GM23338 (cell line): Measurements from ENCODE around the gene DENND2C. TPM values are rescaled to one million over a fixed set of nuclear protein-coding genes. Genes with fewer than 3 reads are reported as not detected.

Experiments used
- ATAC-seq: fragments of 200-7000 bp; cut with Tn5 transposase; 3 replicates; pipeline ENCODE4 v1.9.1; 2020
- DNase-seq: peaks from one replicate; pipeline ENCODE4 v3.0.0-alpha.2; 2015; ENCODE audit warnings: low spot score
- H2AFZ ChIP-seq: fragments of 200-600 bp; sonication (generic); 2 replicates; pipeline ENCODE4 v1.8.0; 2016; ENCODE audit warnings: antibody characterized with exemption, mild to moderate bottlenecking, moderate library complexity
- H3F3A ChIP-seq: fragments of 200-600 bp; sonication (generic); replicated peaks from 2 replicates; pipeline ENCODE4 v1.8.0; 2017; ENCODE audit warnings: antibody characterized with exemption, mixed run types, low read depth
- H3K27ac ChIP-seq: fragments of 200-600 bp; sonication (generic); 2 replicates; pipeline ENCODE4 v1.6.1; 2016; ENCODE audit warnings: low read depth
- H3K27me3 ChIP-seq: fragments of 200-600 bp; sonication (generic); 2 replicates; pipeline ENCODE4 v1.8.0; 2016; ENCODE audit warnings: mild to moderate bottlenecking, mixed run types, moderate library complexity; ENCODE audit not compliant: insufficient read depth
- H3K36me3 ChIP-seq: fragments of 200-600 bp; sonication (generic); 2 replicates; pipeline ENCODE4 v1.8.0; 2016; ENCODE audit warnings: mild to moderate bottlenecking; ENCODE audit not compliant: insufficient read depth
- H3K4me1 ChIP-seq: fragments of 200-600 bp; sonication (generic); 2 replicates; pipeline ENCODE4 v1.8.0; 2016; ENCODE audit warnings: mild to moderate bottlenecking, moderate library complexity; ENCODE audit not compliant: insufficient read depth
- H3K4me2 ChIP-seq: fragments of 200-600 bp; sonication (generic); 2 replicates; pipeline ENCODE4 v1.7.1; 2017; ENCODE audit warnings: mixed run types
- H3K4me3 ChIP-seq: fragments of 200-600 bp; sonication (generic); 2 replicates; pipeline ENCODE4 v1.6.1; 2016; ENCODE audit warnings: mixed run types
- H3K79me2 ChIP-seq: fragments of 200-600 bp; sonication (generic); replicated peaks from 2 replicates; pipeline ENCODE4 v1.8.0; 2017; ENCODE audit warnings: mild to moderate bottlenecking; ENCODE audit not compliant: insufficient read depth
- H3K9me2 ChIP-seq: fragments of 200-600 bp; sonication (generic); 2 replicates; pipeline ENCODE4 v1.8.0; 2017; ENCODE audit not compliant: insufficient read depth
- H4K20me1 ChIP-seq: fragments of 200-600 bp; sonication (generic); replicated peaks from 2 replicates; pipeline ENCODE4 v1.8.0; 2017; ENCODE audit warnings: mild to moderate bottlenecking; ENCODE audit not compliant: insufficient read depth
- H3K27ac Mint-ChIP-seq: 2 replicates; pipeline ENCODE4 v1.8.0; 2020; ENCODE audit warnings: inconsistent platforms, mild to moderate bottlenecking, moderate library complexity, mixed read lengths
- H3K27me3 Mint-ChIP-seq: 3 replicates; pipeline ENCODE4 v1.8.0; 2022; ENCODE audit warnings: low read depth, mild to moderate bottlenecking, moderate library complexity, mixed read lengths, inconsistent platforms; ENCODE audit not compliant: insufficient read depth, poor library complexity
- H3K36me3 Mint-ChIP-seq: 3 replicates; pipeline ENCODE4 v1.8.0; 2021; ENCODE audit warnings: low read depth, mild to moderate bottlenecking, inconsistent platforms, moderate library complexity, mixed read lengths
- H3K4me1 Mint-ChIP-seq: 3 replicates; pipeline ENCODE4 v1.8.0; 2020; ENCODE audit warnings: mild to moderate bottlenecking, inconsistent platforms, mixed read lengths
- H3K4me3 Mint-ChIP-seq: 3 replicates; pipeline ENCODE4 v1.8.0; 2021; ENCODE audit warnings: moderate library complexity, mild to moderate bottlenecking, inconsistent platforms, mixed read lengths
- H3K9me3 Mint-ChIP-seq: 3 replicates; pipeline ENCODE4 v1.8.0; 2020; ENCODE audit warnings: moderate library complexity, mild to moderate bottlenecking, inconsistent platforms, mixed read lengths
- ETS1 ChIP-seq: IDR thresholded peaks from 2 replicates; pipeline ENCODE4 v1.6.1; 2016; ENCODE audit warnings: antibody characterized with exemption
- JUNB ChIP-seq: IDR thresholded peaks from one replicate; pipeline ENCODE4 v1.6.1; 2016; ENCODE audit warnings: antibody characterized with exemption; ENCODE audit not compliant: unreplicated experiment
- STAT1 ChIP-seq: IDR thresholded peaks from one replicate; pipeline ENCODE4 v1.6.1; 2016; ENCODE audit warnings: antibody characterized with exemption; ENCODE audit not compliant: unreplicated experiment
- ZNF331 ChIP-seq: fragments of 250-450 bp; sonication (Bioruptor Pico); IDR thresholded peaks from 2 replicates; pipeline ENCODE4 v1.5.0; 2020; ENCODE audit warnings: low read depth, mild to moderate bottlenecking, moderate library complexity
- ZNF462 ChIP-seq: fragments of 250-450 bp; sonication (Bioruptor Pico); IDR thresholded peaks from 2 replicates; pipeline ENCODE4 v1.5.0; 2020; ENCODE audit warnings: mild to moderate bottlenecking, moderate library complexity
- polyA plus RNA-seq: library from polyadenylated mRNA; unstranded; fragments of >200 nt; fragmentation: Nextera tagmentation; extraction: Ambion mirVana; gene quantifications from 2 replicates; pipeline ENCODE4 v1.2.1, GENCODE V29; 2016
- total RNA-seq: library from RNA; depleted of rRNA; stranded (reverse); fragments of >200 nt; shearing (Covaris generic); gene quantifications from 2 replicates; pipeline ENCODE4 v1.2.3, GENCODE V29; 2014
- TF ChIP-seq, protein P1 (sequence below): IDR thresholded peaks from one replicate; pipeline ENCODE4 v1.6.1; 2018; ENCODE audit warnings: antibody characterized with exemption; ENCODE audit not compliant: unreplicated experiment

Gene DENND2C
- total and polyA plus RNA-seq, 2 experiments from 2014 or later, result 4.1 to 7.0 TPM

- Histone ChIP-seq H3K4me1 (0 out of 2 replicates have a peak, but pooled peaks cover 4% of the 10 kb centered on the region), H3K4me3 (0 out of 2 replicates have a peak overlapping the region, but pooled peaks have one; percentile 84), H3K27ac (no peak overlapping the region), H3K4me2 (peak overlapping the region; percentile 95), H2AFZ (no peak overlapping the region), H3K27me3 (peaks cover 26% of the 10 kb centered on the region; the same call in 1 of the 2 replicates), H4K20me1 (no peaks in the 10 kb centered on the region), H3K79me2 (no peaks in the 10 kb centered on the region), H3K36me3 (no peaks in the 10 kb centered on the region), H3K9me2 (no peaks in the 10 kb centered on the region), H3F3A (peaks cover 7% of the 10 kb centered on the region; the same call in 1 of the 2 replicates)
- TF ChIP-seq ETS1, result no peak
- TF ChIP-seq, protein P1, sequence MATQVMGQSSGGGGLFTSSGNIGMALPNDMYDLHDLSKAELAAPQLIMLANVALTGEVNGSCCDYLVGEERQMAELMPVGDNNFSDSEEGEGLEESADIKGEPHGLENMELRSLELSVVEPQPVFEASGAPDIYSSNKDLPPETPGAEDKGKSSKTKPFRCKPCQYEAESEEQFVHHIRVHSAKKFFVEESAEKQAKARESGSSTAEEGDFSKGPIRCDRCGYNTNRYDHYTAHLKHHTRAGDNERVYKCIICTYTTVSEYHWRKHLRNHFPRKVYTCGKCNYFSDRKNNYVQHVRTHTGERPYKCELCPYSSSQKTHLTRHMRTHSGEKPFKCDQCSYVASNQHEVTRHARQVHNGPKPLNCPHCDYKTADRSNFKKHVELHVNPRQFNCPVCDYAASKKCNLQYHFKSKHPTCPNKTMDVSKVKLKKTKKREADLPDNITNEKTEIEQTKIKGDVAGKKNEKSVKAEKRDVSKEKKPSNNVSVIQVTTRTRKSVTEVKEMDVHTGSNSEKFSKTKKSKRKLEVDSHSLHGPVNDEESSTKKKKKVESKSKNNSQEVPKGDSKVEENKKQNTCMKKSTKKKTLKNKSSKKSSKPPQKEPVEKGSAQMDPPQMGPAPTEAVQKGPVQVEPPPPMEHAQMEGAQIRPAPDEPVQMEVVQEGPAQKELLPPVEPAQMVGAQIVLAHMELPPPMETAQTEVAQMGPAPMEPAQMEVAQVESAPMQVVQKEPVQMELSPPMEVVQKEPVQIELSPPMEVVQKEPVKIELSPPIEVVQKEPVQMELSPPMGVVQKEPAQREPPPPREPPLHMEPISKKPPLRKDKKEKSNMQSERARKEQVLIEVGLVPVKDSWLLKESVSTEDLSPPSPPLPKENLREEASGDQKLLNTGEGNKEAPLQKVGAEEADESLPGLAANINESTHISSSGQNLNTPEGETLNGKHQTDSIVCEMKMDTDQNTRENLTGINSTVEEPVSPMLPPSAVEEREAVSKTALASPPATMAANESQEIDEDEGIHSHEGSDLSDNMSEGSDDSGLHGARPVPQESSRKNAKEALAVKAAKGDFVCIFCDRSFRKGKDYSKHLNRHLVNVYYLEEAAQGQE, result no peak
- TF ChIP-seq JUNB, result no peak
- no peak for TF ChIP-seq STAT1
- TF ChIP-seq ZNF462 (CRISPR knock-in tag), result no peak
- no peak for TF ChIP-seq ZNF331
- no peaks in the 10 kb centered on the region for H3K9me3 Mint-ChIP-seq
- H3K36me3 Mint-ChIP-seq, result no peaks in the 10 kb centered on the region
- DNase-seq, result no peak
- peaks cover 6% of the 10 kb centered on the region for H3K27me3 Mint-ChIP-seq
- no peak overlapping the region for H3K27ac Mint-ChIP-seq
- peaks cover 4% of the 10 kb centered on the region; the same call in 2 of the 3 replicates for H3K4me1 Mint-ChIP-seq
- no peak for ATAC-seq
- peak overlapping the region; percentile 24; the same call in 1 of the 3 replicates for H3K4me3 Mint-ChIP-seq
These were observed 1.5 kb downstream of the DENND2C start for GRCh38 chr1:114668373-114668772.
